ENCODE data around the gene MEOX1. TPM values are rescaled to one million over a fixed set of nuclear protein-coding genes. Genes with fewer than 3 reads are reported as not detected.

MEOX1 gene
- total RNA-seq, 1 experiment from 2014 or later, result 0.84 TPM

DNA sequence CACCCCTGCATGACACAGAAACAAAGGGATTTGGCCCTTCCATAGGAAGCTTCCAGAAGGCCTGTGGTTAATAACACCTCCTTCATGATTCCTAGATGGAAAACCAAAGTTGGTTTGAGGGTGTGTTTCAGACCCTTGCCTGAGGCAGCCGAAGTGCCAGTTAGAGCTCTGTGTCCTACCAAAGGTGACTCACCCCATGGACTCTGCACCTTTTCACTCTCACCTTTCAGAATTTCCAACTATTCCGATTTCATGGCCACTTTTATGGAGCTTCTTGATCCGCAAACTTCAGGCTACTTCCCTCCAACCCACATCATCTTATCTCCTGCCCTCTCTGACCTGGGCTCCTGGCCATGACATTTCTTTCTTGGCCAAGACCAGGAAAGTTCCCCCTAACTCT is 49.2 kb downstream of the MEOX1 start:
- Histone ChIP-seq H4K20me1 (ENCODE audit: low read length) (no peaks in the 10 kb centered on the region), H3K4me2 (ENCODE audit: low read length) (no peak overlapping the region), H3F3A (ENCODE audit: low read length, unreplicated experiment) (no peaks in the 10 kb centered on the region), H3K27me3 (ENCODE audit: low read length) (0 out of 2 replicates have a peak, but pooled peaks cover 3% of the 10 kb centered on the region), H3K9ac (ENCODE audit: low read length) (no peak overlapping the region), H3K79me2 (ENCODE audit: low read length) (no peaks in the 10 kb centered on the region), H3K4me3 (ENCODE audit: low read length) (no peak overlapping the region), H3K27ac (ENCODE audit: low read length) (no peak overlapping the region), H3K4me1 (ENCODE audit: insufficient read depth, low read length) (no peaks in the 10 kb centered on the region), H3K36me3 (ENCODE audit: low read depth, low read length) (no peaks in the 10 kb centered on the region), H3K9me3 (ENCODE audit: low read length) (no peaks in the 10 kb centered on the region), H3K9me2 (replicated peaks; ENCODE audit: low read length) (no peaks in the 10 kb centered on the region), H2AFZ (ENCODE audit: low read length) (no peak overlapping the region)
- intact Hi-C loops (cut with micrococcal nuclease), result no loop called here
- BruUV-seq (replicated peaks), result no TSS peak
- ChIA-PET CTCF (no interaction called here), POLR2A (ENCODE audit: unreplicated experiment) (no interaction called here)
- no peak for DNase-seq
- TF ChIP-seq EZH2 (IDR thresholded peaks at IDR 0.05; ENCODE audit: low read length, unreplicated experiment) (no peak), EZH2phosphoT487 (IDR thresholded peaks at IDR 0.05; ENCODE audit: borderline replicate concordance, low read length) (no peak)
- TF ChIP-seq, protein P1, sequence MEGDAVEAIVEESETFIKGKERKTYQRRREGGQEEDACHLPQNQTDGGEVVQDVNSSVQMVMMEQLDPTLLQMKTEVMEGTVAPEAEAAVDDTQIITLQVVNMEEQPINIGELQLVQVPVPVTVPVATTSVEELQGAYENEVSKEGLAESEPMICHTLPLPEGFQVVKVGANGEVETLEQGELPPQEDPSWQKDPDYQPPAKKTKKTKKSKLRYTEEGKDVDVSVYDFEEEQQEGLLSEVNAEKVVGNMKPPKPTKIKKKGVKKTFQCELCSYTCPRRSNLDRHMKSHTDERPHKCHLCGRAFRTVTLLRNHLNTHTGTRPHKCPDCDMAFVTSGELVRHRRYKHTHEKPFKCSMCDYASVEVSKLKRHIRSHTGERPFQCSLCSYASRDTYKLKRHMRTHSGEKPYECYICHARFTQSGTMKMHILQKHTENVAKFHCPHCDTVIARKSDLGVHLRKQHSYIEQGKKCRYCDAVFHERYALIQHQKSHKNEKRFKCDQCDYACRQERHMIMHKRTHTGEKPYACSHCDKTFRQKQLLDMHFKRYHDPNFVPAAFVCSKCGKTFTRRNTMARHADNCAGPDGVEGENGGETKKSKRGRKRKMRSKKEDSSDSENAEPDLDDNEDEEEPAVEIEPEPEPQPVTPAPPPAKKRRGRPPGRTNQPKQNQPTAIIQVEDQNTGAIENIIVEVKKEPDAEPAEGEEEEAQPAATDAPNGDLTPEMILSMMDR (conservative IDR thresholded peaks at IDR 0.05; ENCODE audit: low read depth, low read length), result no peak
- no peak for ATAC-seq

DNA sequence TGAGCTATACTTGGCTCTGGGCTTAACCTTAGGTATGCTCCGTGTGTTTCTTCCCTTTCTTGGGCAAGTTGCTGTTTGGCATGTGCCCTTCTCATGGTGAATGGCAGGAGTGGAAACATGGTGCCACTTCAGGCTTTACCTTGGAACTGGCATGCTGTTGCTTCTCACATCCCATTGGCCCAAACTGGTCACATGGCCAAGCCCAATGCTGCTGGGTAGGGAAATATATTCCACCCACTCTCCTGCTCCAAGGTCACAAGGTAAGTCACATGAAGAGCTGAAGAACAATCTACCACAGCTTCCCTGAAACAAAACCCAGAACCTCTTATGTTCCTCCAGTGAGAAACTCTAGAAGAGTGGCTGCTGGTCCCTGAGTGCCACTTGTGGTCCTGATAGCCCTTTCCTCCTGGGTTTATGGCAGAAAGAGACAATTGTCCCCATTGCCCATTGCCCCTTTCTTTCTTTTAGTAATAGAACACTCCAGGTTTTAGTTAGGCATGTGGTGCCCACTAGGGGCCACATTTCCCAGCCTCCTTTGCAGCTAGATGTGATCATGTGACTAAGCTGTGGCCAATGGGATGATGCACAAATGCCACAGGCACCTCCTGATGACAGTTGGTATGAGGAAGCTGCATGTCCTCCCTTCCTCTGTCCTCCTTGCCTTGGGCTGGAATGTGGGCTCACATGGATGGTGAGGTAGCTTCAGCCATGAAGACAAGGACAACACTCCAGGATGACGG is 50.3 kb downstream of the MEOX1 start:
- no peak for TF ChIP-seq EZH2phosphoT487 (IDR thresholded peaks at IDR 0.05; ENCODE audit: borderline replicate concordance, low read length)
- TF ChIP-seq EZH2 (IDR thresholded peaks at IDR 0.05; ENCODE audit: low read length, unreplicated experiment), result no peak
- TF ChIP-seq, protein P1 (conservative IDR thresholded peaks at IDR 0.05; ENCODE audit: low read depth, low read length), result no peak
- Histone ChIP-seq H4K20me1 (ENCODE audit: low read length) (no peaks in the 10 kb centered on the region), H3K36me3 (ENCODE audit: low read depth, low read length) (no peaks in the 10 kb centered on the region), H3K4me2 (ENCODE audit: low read length) (no peak overlapping the region), H3F3A (ENCODE audit: low read length, unreplicated experiment) (no peaks in the 10 kb centered on the region), H2AFZ (ENCODE audit: low read length) (no peak overlapping the region), H3K9ac (ENCODE audit: low read length) (no peak overlapping the region), H3K27me3 (ENCODE audit: low read length) (0 out of 2 replicates have a peak, but pooled peaks cover 3% of the 10 kb centered on the region), H3K9me2 (replicated peaks; ENCODE audit: low read length) (no peaks in the 10 kb centered on the region), H3K4me3 (ENCODE audit: low read length) (no peak overlapping the region), H3K27ac (ENCODE audit: low read length) (no peak overlapping the region), H3K9me3 (ENCODE audit: low read length) (no peaks in the 10 kb centered on the region), H3K4me1 (ENCODE audit: insufficient read depth, low read length) (no peaks in the 10 kb centered on the region), H3K79me2 (ENCODE audit: low read length) (no peaks in the 10 kb centered on the region)
- CTCF ChIA-PET, result interaction anchor here (0.5 kb wide), 1 partner anchor 41 kb away, joined by 3 read pairs; no protein-coding TSS in a partner anchor
- POLR2A ChIA-PET (ENCODE audit: unreplicated experiment), result interaction anchor here (0.6 kb wide), 1 partner anchor 53 kb away, joined by 3 read pairs; no protein-coding TSS in a partner anchor
- no peak for ATAC-seq
- intact Hi-C loops (cut with micrococcal nuclease), result no loop called here
- DNase-seq, result no peak
- no TSS peak for BruUV-seq (replicated peaks)

Measured in PC-3 (cell line).